Fibroblast of lung (primary cell): ENCODE results near the gene SEC16A. TPM values are rescaled to one million over a fixed set of nuclear protein-coding genes. Genes with fewer than 3 reads are reported as not detected.
"Not testable (repeated sequence)": the region's sequence is repeated elsewhere in the genome, so short reads cannot be mapped to it uniquely, and the experiment has no call there.

Experiments used
- DNase-seq, 2 donors: peaks; one replicate each; pipeline versions ENCODE4 v3.0.0 to v3.0.0-alpha.2; 2010; ENCODE audit warnings: low read depth in 2 of 2
- H2AFZ ChIP-seq: 2 replicates; pipeline ENCODE4 v1.5.1; 2012; ENCODE audit warnings: low read length, control low read depth, inconsistent platforms
- H3K27ac ChIP-seq: 2 replicates; pipeline ENCODE4 v1.5.1; 2011; ENCODE audit warnings: low read length, control low read depth; ENCODE audit not compliant: insufficient read depth
- H3K27me3 ChIP-seq: 2 replicates; pipeline ENCODE4 v1.5.1; 2011; ENCODE audit warnings: mild to moderate bottlenecking, low read length; ENCODE audit not compliant: control insufficient read depth, insufficient read depth
- H3K36me3 ChIP-seq: 2 replicates; pipeline ENCODE4 v1.5.1; 2011; ENCODE audit warnings: low read length; ENCODE audit not compliant: control insufficient read depth, insufficient read depth
- H3K4me1 ChIP-seq: 2 replicates; pipeline ENCODE4 v1.5.1; 2011; ENCODE audit warnings: low read length; ENCODE audit not compliant: control insufficient read depth, insufficient read depth; ENCODE audit errors: extremely low read depth
- H3K4me2 ChIP-seq: 2 replicates; pipeline ENCODE4 v1.5.1; 2011; ENCODE audit warnings: low read length, control low read depth; ENCODE audit not compliant: insufficient read depth; ENCODE audit errors: extremely low read depth
- H3K4me3 ChIP-seq, 4 experiments: fragments of 200-600 bp in 1 of 4; sonication (generic) in 1 of 4; replicated peaks in 1 of 4; 2 replicates each; pipeline ENCODE4 v1.5.1; 2011 to 2016; ENCODE audit warnings: low read length in 4 of 4, low read depth in 3 of 4, mild to moderate bottlenecking in 3 of 4, control low read depth in 2 of 4, inconsistent platforms in 1 of 4, mixed read lengths in 1 of 4; ENCODE audit not compliant: insufficient read depth in 1 of 4; ENCODE audit errors: control extremely low read depth in 1 of 4
- H3K79me2 ChIP-seq: 2 replicates; pipeline ENCODE4 v1.5.1; 2012; ENCODE audit warnings: mild to moderate bottlenecking, low read length, inconsistent platforms; ENCODE audit not compliant: control insufficient read depth, insufficient read depth
- H3K9ac ChIP-seq: 2 replicates; pipeline ENCODE4 v1.5.1; 2011; ENCODE audit warnings: mild to moderate bottlenecking, low read length, control low read depth; ENCODE audit not compliant: insufficient read depth
- H3K9me3 ChIP-seq: 2 replicates; pipeline ENCODE4 v1.5.1; 2012; ENCODE audit warnings: low read depth, low read length; ENCODE audit not compliant: control insufficient read depth, insufficient read depth
- H4K20me1 ChIP-seq: 2 replicates; pipeline ENCODE4 v1.5.1; 2011; ENCODE audit warnings: low read length; ENCODE audit not compliant: control insufficient read depth, insufficient read depth; ENCODE audit errors: extremely low read depth
- CTCF ChIP-seq, 2 donors: IDR thresholded peaks in 1 of 2; conservative IDR thresholded peaks in 1 of 2; 1 replicate in 1 of 2; 2 replicates in 1 of 2; pipeline ENCODE4 v1.5.1; 2011 to 2012; ENCODE audit warnings: low read length in 2 of 2, control low read depth in 1 of 2, inconsistent platforms in 1 of 2, low read depth in 1 of 2, mild to moderate bottlenecking in 1 of 2
- EZH2 ChIP-seq: IDR thresholded peaks from 2 replicates; pipeline ENCODE4 v1.5.1; 2012; ENCODE audit warnings: low read length, control low read depth, mild to moderate bottlenecking; ENCODE audit errors: missing control alignments
- polyA plus RNA-seq, 2 donors: library from polyadenylated mRNA; depleted of rRNA in 1 of 2; stranded (reverse) in 1 of 2; unstranded in 1 of 2; fragments of >200 nt; gene quantifications; 2 replicates each; pipeline ENCODE4 v1.2.1, GENCODE V29; 2011 to 2012; ENCODE audit warnings: missing spikeins in 1 of 2
- total RNA-seq: library from RNA; depleted of rRNA; stranded (reverse); fragments of >200 nt; gene quantifications from 2 replicates; pipeline ENCODE4 v1.2.1, GENCODE V29; 2014

Gene SEC16A
- total and polyA plus RNA-seq, 2 donors (not counting 1 experiment from before 2014, with no cell fraction given): 17.8 to 23.9 TPM

GRCh38 chr9:136405904-136406303 is 76.9 kb downstream of the SEC16A start:
- not testable (repeated sequence) for H3K9ac ChIP-seq, H3K27ac ChIP-seq, H3K4me3 ChIP-seq, H2AFZ ChIP-seq, H3K27me3 ChIP-seq, H3K4me1 ChIP-seq, H3K4me2 ChIP-seq, DNase-seq, H3K9me3 ChIP-seq, H4K20me1 ChIP-seq
- Histone ChIP-seq H3K36me3 (peaks cover 24% of the 10 kb centered on the region), H3K79me2 (peaks cover 17% of the 10 kb centered on the region)

GRCh38 chr9:136405481-136405880 is 77.4 kb downstream of the SEC16A start:
- no peak overlapping the region for H3K4me2 ChIP-seq
- H3K9me3 ChIP-seq: no peaks in the 10 kb centered on the region
- no peak overlapping the region for H3K4me3 ChIP-seq
- no peaks in the 10 kb centered on the region for H3K27me3 ChIP-seq
- DNase-seq: no peak
- TF ChIP-seq CTCF (conservative IDR thresholded peaks at IDR 0.05 in 1 of 2, IDR thresholded peaks at IDR 0.05 in 1 of 2; ENCODE audit: low read depth in 1 of 2, low read length in 2 of 2): no peak
- TF ChIP-seq EZH2: no peak
- H3K27ac ChIP-seq: no peak overlapping the region
- peaks cover 13% of the 10 kb centered on the region for H3K79me2 ChIP-seq
- peaks cover 24% of the 10 kb centered on the region for H3K36me3 ChIP-seq
- H3K9ac ChIP-seq: no peak overlapping the region
- H3K4me1 ChIP-seq: peaks cover 2% of the 10 kb centered on the region
- H2AFZ ChIP-seq: no peak overlapping the region
- H4K20me1 ChIP-seq: no peaks in the 10 kb centered on the region

DNA sequence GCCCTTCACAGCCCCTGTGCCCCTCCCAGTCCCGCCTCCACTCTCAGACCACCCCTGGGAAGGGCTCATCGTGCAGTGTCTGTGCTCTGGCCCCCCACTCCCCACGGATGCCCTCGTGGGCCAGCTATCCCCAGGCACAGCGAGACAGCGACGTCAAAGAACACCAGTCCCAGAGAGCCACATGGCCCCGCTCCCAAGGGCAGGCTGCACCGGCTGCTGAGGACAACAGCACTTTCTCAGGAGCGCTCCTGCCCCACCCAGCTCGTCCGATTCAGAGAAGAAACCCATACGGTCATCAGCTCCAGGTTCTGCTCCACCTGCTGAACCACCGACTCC is 78.1 kb downstream of the SEC16A start:
- no peaks in the 10 kb centered on the region for H3K9me3 ChIP-seq
- H3K27me3 ChIP-seq: no peaks in the 10 kb centered on the region
- H3K36me3 ChIP-seq: peaks cover 24% of the 10 kb centered on the region
- DNase-seq: no peak
- H3K79me2 ChIP-seq: peaks cover 11% of the 10 kb centered on the region
- H3K4me2 ChIP-seq: no peak overlapping the region
- peaks cover 3% of the 10 kb centered on the region for H3K4me1 ChIP-seq
- H3K4me3 ChIP-seq: no peak overlapping the region
- H3K9ac ChIP-seq: no peak overlapping the region
- H2AFZ ChIP-seq: no peak overlapping the region
- no peak overlapping the region for H3K27ac ChIP-seq
- TF ChIP-seq EZH2 (no peak), CTCF (conservative IDR thresholded peaks at IDR 0.05 in 1 of 2, IDR thresholded peaks at IDR 0.05 in 1 of 2; ENCODE audit: low read depth in 1 of 2, low read length in 2 of 2) (no peak)
- H4K20me1 ChIP-seq: no peaks in the 10 kb centered on the region
